Skeletal muscle tissue (tissue), 4 donors: ENCODE results near the gene PADI3. TPM values are rescaled to one million over a fixed set of nuclear protein-coding genes. Genes with fewer than 3 reads are reported as not detected.
"Not testable (repeated sequence)": the region's sequence is repeated elsewhere in the genome, so short reads cannot be mapped to it uniquely, and the experiment has no call there.

Source experiments
- H3K27ac ChIP-seq: one replicate; pipeline ENCODE4 v1.7.0; 2013; ENCODE audit warnings: mild to moderate bottlenecking, low read depth, low read length, inconsistent platforms
- H3K27me3 ChIP-seq, 3 donors: one replicate each; pipeline ENCODE4 v1.7.0; 2013; ENCODE audit warnings: low read length in 3 of 3; ENCODE audit not compliant: control insufficient read depth in 3 of 3, insufficient read depth in 3 of 3
- H3K36me3 ChIP-seq, 3 donors: one replicate each; pipeline ENCODE4 v1.7.0; 2013; ENCODE audit warnings: low read length in 3 of 3; ENCODE audit not compliant: control insufficient read depth in 3 of 3, insufficient read depth in 3 of 3
- H3K4me1 ChIP-seq, 3 donors: one replicate each; pipeline ENCODE4 v1.7.0; 2013; ENCODE audit warnings: low read length in 3 of 3, mild to moderate bottlenecking in 3 of 3; ENCODE audit not compliant: control insufficient read depth in 3 of 3, insufficient read depth in 3 of 3
- H3K4me3 ChIP-seq, 3 donors: one replicate each; pipeline ENCODE4 v1.7.0; 2013; ENCODE audit warnings: low read length in 3 of 3
- H3K9ac ChIP-seq, 3 donors: one replicate each; pipeline ENCODE4 v1.7.0; 2013; ENCODE audit warnings: low read length in 3 of 3, mild to moderate bottlenecking in 3 of 3, moderate library complexity in 2 of 3, low read depth in 1 of 3
- H3K9me3 ChIP-seq, 3 donors: one replicate each; pipeline ENCODE4 v1.7.0; 2013; ENCODE audit warnings: low read length in 3 of 3; ENCODE audit not compliant: control insufficient read depth in 3 of 3
- total RNA-seq: library from RNA; depleted of rRNA; stranded (reverse); fragments of >200 nt; gene quantifications from one replicate; pipeline ENCODE4 v1.2.3, GENCODE V29; 2014
- donor health status: Osteomylitis.

PADI3 gene
- total RNA-seq, 1 donor from 2014 or later, result not detected

- Histone ChIP-seq H3K36me3 (no peaks in the 10 kb centered on the region), H3K4me1 (peaks cover 8 to 12% (median 8%) of the 10 kb centered on the region in 3 donors), H3K27me3 (peaks cover 0 to 18% (median 17%) of the 10 kb centered on the region in 3 donors)
Observed at GRCh38 chr1:17237561-17237903, 11.4 kb upstream of the PADI3 start.

GRCh38 chr1:17239420-17239819, 9.5 kb upstream of the PADI3 start:
- H3K27ac ChIP-seq, result no peak overlapping the region
- H3K4me3 ChIP-seq, result no peak overlapping the region
- H3K4me1 ChIP-seq, result peaks cover 0 to 2% (median 0%) of the 10 kb centered on the region in 3 donors
- no peaks in the 10 kb centered on the region for H3K36me3 ChIP-seq
- H3K9ac ChIP-seq, result no peak overlapping the region
- H3K9me3 ChIP-seq, result no peaks in the 10 kb centered on the region
- H3K27me3 ChIP-seq, result peaks cover 0 to 19% (median 18%) of the 10 kb centered on the region in 3 donors

More at GRCh38 chr1:17237561-17237903, 11.4 kb upstream of the PADI3 start:
- H3K27ac ChIP-seq, result no peak overlapping the region
- no peak overlapping the region for H3K4me3 ChIP-seq
- H3K9me3 ChIP-seq, result no peaks in the 10 kb centered on the region
- no peak overlapping the region for H3K9ac ChIP-seq

GRCh38 chr1:17241011-17241779, 7.7 kb upstream of the PADI3 start:
- not testable (repeated sequence) for H3K36me3 ChIP-seq, H3K27ac ChIP-seq, H3K9ac ChIP-seq, H3K4me3 ChIP-seq, H3K4me1 ChIP-seq, H3K9me3 ChIP-seq
- H3K27me3 ChIP-seq, result peaks cover 0 to 19% (median 18%) of the 10 kb centered on the region in 3 donors

- H3K27ac ChIP-seq, H3K4me1 ChIP-seq, H3K36me3 ChIP-seq, H3K9ac ChIP-seq, H3K4me3 ChIP-seq, H3K9me3 ChIP-seq: not testable (repeated sequence)
- peaks cover 0 to 19% (median 18%) of the 10 kb centered on the region in 3 donors for H3K27me3 ChIP-seq
Observed at GRCh38 chr1:17241780-17242074, 7.2 kb upstream of the PADI3 start.

GRCh38 chr1:17243274-17243673, 5.6 kb upstream of the PADI3 start:
- no peak overlapping the region for H3K4me3 ChIP-seq
- peaks cover 0 to 2% (median 0%) of the 10 kb centered on the region in 3 donors for H3K4me1 ChIP-seq
- no peaks in the 10 kb centered on the region for H3K36me3 ChIP-seq
- peaks cover 0 to 23% (median 19%) of the 10 kb centered on the region in 3 donors for H3K27me3 ChIP-seq
- H3K9ac ChIP-seq, result no peak overlapping the region
- no peaks in the 10 kb centered on the region for H3K9me3 ChIP-seq
- no peak overlapping the region for H3K27ac ChIP-seq

GRCh38 chr1:17244821-17245740, 3.8 kb upstream of the PADI3 start:
- H3K9me3 ChIP-seq, result no peaks in the 10 kb centered on the region
- no peaks in the 10 kb centered on the region for H3K36me3 ChIP-seq
- peaks cover 0 to 31% (median 18%) of the 10 kb centered on the region in 3 donors for H3K27me3 ChIP-seq
- no peak overlapping the region for H3K9ac ChIP-seq
- no peaks in the 10 kb centered on the region for H3K4me1 ChIP-seq
- H3K27ac ChIP-seq, result no peak overlapping the region
- no peak overlapping the region for H3K4me3 ChIP-seq

- peaks cover 0 to 27% (median 17%) of the 10 kb centered on the region in 3 donors for H3K27me3 ChIP-seq
- H3K27ac ChIP-seq, result no peak overlapping the region
- no peaks in the 10 kb centered on the region for H3K9me3 ChIP-seq
- H3K9ac ChIP-seq, result no peak overlapping the region
- H3K4me3 ChIP-seq, result no peak overlapping the region
- no peaks in the 10 kb centered on the region for H3K36me3 ChIP-seq
- H3K4me1 ChIP-seq, result no peaks in the 10 kb centered on the region
Observed at GRCh38 chr1:17245816-17246325, 3.0 kb upstream of the PADI3 start.

- Histone ChIP-seq H3K9ac (no peak overlapping the region), H3K27me3 (peaks cover 0 to 25% (median 13%) of the 10 kb centered on the region in 3 donors), H3K4me1 (no peaks in the 10 kb centered on the region), H3K9me3 (no peaks in the 10 kb centered on the region), H3K4me3 (no peak overlapping the region), H3K27ac (no peak overlapping the region), H3K36me3 (no peaks in the 10 kb centered on the region)
Observed at GRCh38 chr1:17246971-17247370, 1.9 kb upstream of the PADI3 start.

GRCh38 chr1:17250601-17251000, 1.7 kb downstream of the PADI3 start:
- no peak overlapping the region for H3K4me3 ChIP-seq
- peaks cover 6 to 26% (median 16%) of the 10 kb centered on the region in 3 donors for H3K27me3 ChIP-seq
- H3K27ac ChIP-seq, result no peak overlapping the region
- no peaks in the 10 kb centered on the region for H3K9me3 ChIP-seq
- H3K4me1 ChIP-seq, result no peaks in the 10 kb centered on the region
- H3K9ac ChIP-seq, result no peak overlapping the region
- H3K36me3 ChIP-seq, result no peaks in the 10 kb centered on the region

GRCh38 chr1:17251246-17251645, 2.3 kb downstream of the PADI3 start:
- Histone ChIP-seq H3K36me3 (no peaks in the 10 kb centered on the region), H3K4me1 (no peaks in the 10 kb centered on the region), H3K9ac (no peak overlapping the region), H3K4me3 (no peak overlapping the region), H3K27me3 (peaks cover 12 to 32% (median 23%) of the 10 kb centered on the region in 3 donors), H3K27ac (no peak overlapping the region), H3K9me3 (no peaks in the 10 kb centered on the region)
